ENCODE measurements around the gene SLC6A17. TPM values are rescaled to one million over a fixed set of nuclear protein-coding genes. Genes with fewer than 3 reads are reported as not detected.

Gene SLC6A17
- total and polyA plus RNA-seq, 12 donors, result 0.04 to 6.9 (median 1.4) TPM; not detected in 1

DNA sequence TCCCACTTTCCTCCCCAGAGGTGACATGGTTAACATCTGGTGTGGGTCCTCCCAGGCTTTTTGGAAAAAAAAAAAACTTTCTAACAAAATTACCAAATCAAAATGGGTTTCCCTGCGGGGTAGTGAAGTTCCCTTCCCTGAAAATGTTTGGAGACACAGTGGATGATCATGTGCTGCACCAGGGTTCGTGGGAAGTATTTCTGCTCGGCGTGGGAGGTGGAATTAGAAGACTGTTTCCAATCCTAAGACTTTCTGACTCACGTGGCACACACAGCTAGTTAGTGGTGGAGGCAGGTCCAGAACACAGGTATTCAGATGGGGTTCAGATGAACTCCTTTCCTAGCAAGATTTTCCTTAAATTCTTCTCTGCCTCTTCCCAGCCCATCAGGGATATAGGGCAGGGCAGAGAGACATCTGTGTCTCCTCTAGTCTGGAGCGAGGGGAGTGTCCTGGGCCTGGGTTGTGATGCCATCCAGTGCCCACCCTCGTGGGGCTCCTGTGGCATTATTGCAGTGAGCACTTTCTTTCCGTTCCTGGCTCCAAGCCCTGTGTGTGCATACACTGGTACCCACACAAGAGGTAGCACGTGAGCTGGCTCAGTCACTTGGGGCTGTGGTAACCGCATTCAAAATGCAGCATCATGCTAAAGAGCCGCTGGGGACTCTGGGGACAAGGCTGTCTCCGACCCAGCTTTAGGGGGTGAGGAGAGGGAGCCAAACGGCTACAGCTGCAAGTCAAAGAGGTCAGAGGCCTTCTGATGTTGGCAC is 87.3 kb downstream of the SLC6A17 start:
- no peak for TF ChIP-seq POLR2A (IDR thresholded peaks at IDR 0.05)
- TF ChIP-seq, protein P1, sequence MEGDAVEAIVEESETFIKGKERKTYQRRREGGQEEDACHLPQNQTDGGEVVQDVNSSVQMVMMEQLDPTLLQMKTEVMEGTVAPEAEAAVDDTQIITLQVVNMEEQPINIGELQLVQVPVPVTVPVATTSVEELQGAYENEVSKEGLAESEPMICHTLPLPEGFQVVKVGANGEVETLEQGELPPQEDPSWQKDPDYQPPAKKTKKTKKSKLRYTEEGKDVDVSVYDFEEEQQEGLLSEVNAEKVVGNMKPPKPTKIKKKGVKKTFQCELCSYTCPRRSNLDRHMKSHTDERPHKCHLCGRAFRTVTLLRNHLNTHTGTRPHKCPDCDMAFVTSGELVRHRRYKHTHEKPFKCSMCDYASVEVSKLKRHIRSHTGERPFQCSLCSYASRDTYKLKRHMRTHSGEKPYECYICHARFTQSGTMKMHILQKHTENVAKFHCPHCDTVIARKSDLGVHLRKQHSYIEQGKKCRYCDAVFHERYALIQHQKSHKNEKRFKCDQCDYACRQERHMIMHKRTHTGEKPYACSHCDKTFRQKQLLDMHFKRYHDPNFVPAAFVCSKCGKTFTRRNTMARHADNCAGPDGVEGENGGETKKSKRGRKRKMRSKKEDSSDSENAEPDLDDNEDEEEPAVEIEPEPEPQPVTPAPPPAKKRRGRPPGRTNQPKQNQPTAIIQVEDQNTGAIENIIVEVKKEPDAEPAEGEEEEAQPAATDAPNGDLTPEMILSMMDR (IDR thresholded peaks at IDR 0.05), result no peak
- H3K36me3 ChIP-seq (replicated peaks in 1 of 2), result no peaks in the 10 kb centered on the region
- WGBS, 4 donors, result 82 to 94% (median 87%) methylated on average over 6 to 13 of the region's 13 CpGs
- intact Hi-C loops (cut with DNase I), result no loop called here
- H3K9me3 ChIP-seq (replicated peaks in 1 of 3), result no peaks in the 10 kb centered on the region
- peaks cover 0 to 8% of the 10 kb centered on the region in 2 donors for H3K4me1 ChIP-seq (replicated peaks in 1 of 2)
- H3K27ac ChIP-seq, result no peak overlapping the region
- no peak for DNase-seq
- H3K4me3 ChIP-seq, result no peak overlapping the region
- H3K27me3 ChIP-seq, result no peaks in the 10 kb centered on the region

DNA sequence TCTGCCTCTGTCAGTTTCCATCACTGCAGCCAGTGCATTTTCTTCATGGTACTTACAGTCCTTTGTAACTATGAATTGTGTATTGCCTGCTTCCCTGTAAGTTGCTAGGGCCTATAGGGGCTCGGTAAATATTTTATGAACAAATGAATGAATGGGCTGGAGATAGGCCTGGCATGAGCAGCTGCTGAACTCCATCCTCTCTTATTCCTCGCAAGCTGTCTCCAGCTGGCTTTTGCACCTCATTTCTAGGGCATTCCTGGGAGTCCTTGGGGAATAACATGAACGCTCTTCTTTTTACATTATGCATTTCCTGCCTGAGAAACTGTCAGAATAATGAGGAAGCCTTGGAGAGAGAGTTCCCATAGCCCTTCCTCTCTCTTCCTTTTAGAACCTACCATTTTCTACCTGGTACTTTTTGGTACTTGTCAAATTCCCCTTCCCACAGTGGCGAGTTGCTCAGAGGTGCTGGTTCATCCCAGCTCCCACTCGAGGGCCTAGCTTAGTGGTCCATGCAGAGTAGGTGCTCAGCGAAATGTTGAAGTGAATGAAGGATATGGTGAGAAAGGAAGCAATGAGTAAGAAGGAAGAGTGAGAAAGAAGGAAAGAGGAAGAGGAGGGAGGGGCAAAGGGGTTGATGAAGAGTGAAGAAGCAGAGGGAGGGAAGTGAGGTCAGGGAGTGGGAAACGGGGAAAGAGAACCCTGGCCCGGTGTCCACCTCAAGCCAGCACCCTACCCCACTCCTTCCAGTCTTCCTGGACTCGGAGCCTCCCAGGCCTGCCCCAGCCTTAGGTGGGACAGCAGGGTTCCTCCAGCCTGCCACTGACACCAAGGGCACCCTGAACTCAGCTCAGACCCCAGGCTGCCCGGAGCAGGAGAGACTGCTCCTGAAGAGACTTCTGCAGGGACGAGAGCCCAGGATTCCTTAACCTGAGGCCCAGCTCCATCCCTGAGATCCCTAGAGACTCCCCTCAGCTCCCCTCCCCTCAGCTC is 89.4 kb downstream of the SLC6A17 start:
- Histone ChIP-seq H3K9me3 (replicated peaks in 1 of 3) (no peaks in the 10 kb centered on the region), H3K4me1 (replicated peaks in 1 of 2) (peaks cover 0 to 8% of the 10 kb centered on the region in 2 donors), H3K27me3 (no peaks in the 10 kb centered on the region), H3K4me3 (no peak overlapping the region), H3K36me3 (replicated peaks in 1 of 2) (no peaks in the 10 kb centered on the region), H3K27ac (peak overlapping the region in 1 of 5 donors; percentile 47)
- WGBS, 4 donors, result 66 to 75% (median 72%) methylated on average over 9 to 11 of the region's 11 CpGs
- TF ChIP-seq, protein P1 (IDR thresholded peaks at IDR 0.05), result no peak
- TF ChIP-seq POLR2A (IDR thresholded peaks at IDR 0.05), result no peak
- no peak for DNase-seq
- intact Hi-C loops (cut with DNase I), result no loop called here

DNA sequence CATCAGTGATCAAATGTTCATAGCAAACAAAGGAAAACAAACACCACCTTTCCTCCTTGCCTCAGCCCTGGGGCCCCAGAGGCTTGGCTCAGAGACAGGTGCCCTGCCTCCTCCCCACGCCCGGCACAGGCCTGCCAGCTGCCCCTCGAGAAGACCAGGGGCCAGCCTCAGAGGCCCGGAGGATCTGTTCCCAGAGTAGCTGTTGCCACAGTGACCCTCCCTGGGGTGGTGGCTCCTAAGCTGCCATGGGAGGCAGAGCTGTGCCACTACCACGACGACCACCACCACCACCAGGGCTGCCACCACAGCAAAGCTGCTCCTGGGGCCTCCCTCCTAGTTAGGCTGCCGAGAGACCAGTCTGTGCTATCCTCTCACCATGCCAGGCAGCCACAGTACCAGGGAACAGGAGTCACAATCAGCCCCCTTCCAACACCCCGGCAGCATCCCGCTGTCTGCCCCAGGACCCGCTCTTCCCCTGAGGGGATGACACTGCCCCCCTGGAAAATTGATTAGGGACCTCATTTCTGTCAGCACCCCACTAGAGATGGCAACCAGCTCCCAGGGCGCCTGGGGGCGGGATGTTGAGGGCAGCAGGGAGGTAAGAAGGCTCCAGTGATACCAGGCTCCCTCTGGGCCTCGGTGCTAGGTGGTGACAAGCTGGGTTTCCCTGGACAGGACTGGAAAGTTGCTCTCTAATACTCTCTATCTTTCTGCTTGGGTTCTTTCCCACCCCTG is 90.3 kb downstream of the SLC6A17 start:
- intact Hi-C loops (cut with DNase I), result no loop called here
- Histone ChIP-seq H3K4me1 (replicated peaks in 1 of 2) (peaks cover 0 to 6% of the 10 kb centered on the region in 2 donors), H3K27ac (peak overlapping the region in 1 of 5 donors; percentile 47), H3K27me3 (no peaks in the 10 kb centered on the region), H3K4me3 (no peak overlapping the region), H3K36me3 (replicated peaks in 1 of 2) (no peaks in the 10 kb centered on the region), H3K9me3 (replicated peaks in 1 of 3) (no peaks in the 10 kb centered on the region)
- DNase-seq, result no peak
- WGBS, 4 donors, result 68 to 91% (median 81%) methylated on average over 4 to 13 of the region's 13 CpGs
- no peak for TF ChIP-seq POLR2A (IDR thresholded peaks at IDR 0.05)
- TF ChIP-seq, protein P1 (IDR thresholded peaks at IDR 0.05), result no peak

Measured in adrenal gland (tissue), 12 donors.